GM06990 (cell line): ENCODE results near the gene SHC2.

Experiments
- DNase-seq: peaks from one replicate; pipeline ENCODE4 v3.0.0-alpha.2; 2011; ENCODE audit not compliant: insufficient read length; ENCODE audit errors: extremely low read depth
- H3K27me3 ChIP-seq: replicated peaks from 2 replicates; pipeline ENCODE4 v1.6.0; 2011; ENCODE audit warnings: low read length; ENCODE audit not compliant: control insufficient read depth, insufficient read depth
- H3K36me3 ChIP-seq: 2 replicates; pipeline ENCODE4 v1.5.1; 2011; ENCODE audit warnings: low read length; ENCODE audit not compliant: control insufficient read depth, insufficient read depth
- H3K4me3 ChIP-seq: replicated peaks from 2 replicates; pipeline ENCODE4 v1.5.1; 2011; ENCODE audit warnings: low read depth, mild to moderate bottlenecking, control low read depth, low read length
- TF ChIP-seq, protein P1 (sequence below): IDR thresholded peaks from 2 replicates; pipeline ENCODE4 v1.5.1; 2011; ENCODE audit warnings: low read length, control low read depth, mild to moderate bottlenecking, inconsistent platforms; ENCODE audit not compliant: insufficient read depth, poor library complexity, severe bottlenecking

SHC2 gene

DNA sequence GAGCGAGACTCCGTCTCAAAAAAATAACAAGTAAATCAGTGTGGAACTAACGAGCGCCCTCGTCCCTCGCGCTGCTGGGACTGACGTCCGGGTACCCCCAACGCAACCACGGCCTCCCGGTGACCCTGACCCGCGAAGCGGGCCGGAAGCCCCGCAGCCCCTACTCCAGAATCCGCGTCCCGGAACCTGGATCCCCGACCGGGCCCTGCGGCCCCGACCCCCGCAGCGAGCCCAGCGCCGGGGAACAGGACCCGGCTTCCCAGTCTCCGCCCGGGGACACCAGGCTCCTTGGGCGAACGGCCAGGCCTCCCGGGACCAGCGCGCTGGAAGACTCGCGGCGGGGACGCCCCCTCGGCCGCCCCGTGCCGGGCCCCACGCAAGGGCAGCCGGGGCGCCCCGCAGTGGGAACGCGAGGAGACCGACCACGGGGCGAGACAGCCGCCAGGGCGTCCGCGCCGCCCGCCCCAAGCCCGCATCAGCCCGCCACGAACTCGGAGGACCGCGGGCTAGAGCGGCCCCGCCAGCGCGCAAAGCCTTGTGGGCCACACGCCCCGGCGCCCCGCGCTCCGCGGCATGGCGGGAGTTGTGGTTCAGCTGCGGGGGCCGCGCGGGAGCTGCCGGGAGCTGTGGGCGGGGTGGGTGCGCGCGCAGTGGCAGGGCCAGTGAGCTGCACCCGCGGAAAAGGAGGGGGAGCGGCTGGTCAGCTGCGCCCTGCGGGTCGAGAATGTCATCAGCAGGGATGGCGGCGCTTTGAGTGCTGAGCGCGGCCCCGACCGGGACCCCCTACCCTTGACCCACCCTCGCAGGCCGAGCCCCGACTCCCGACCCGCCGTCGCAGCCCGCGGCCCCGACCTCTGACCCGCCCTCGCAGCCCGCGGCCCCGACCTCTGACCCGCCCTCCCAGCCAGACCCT is 27.9 kb upstream of the SHC2 start:
- Histone ChIP-seq H3K4me3 (peak overlapping the region; percentile 83), H3K27me3 (no peaks in the 10 kb centered on the region; the same call in 1 of the 2 replicates), H3K36me3 (no peaks in the 10 kb centered on the region)
- TF ChIP-seq, protein P1, sequence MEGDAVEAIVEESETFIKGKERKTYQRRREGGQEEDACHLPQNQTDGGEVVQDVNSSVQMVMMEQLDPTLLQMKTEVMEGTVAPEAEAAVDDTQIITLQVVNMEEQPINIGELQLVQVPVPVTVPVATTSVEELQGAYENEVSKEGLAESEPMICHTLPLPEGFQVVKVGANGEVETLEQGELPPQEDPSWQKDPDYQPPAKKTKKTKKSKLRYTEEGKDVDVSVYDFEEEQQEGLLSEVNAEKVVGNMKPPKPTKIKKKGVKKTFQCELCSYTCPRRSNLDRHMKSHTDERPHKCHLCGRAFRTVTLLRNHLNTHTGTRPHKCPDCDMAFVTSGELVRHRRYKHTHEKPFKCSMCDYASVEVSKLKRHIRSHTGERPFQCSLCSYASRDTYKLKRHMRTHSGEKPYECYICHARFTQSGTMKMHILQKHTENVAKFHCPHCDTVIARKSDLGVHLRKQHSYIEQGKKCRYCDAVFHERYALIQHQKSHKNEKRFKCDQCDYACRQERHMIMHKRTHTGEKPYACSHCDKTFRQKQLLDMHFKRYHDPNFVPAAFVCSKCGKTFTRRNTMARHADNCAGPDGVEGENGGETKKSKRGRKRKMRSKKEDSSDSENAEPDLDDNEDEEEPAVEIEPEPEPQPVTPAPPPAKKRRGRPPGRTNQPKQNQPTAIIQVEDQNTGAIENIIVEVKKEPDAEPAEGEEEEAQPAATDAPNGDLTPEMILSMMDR: no peak
- DNase-seq: peak; percentile 96

DNA sequence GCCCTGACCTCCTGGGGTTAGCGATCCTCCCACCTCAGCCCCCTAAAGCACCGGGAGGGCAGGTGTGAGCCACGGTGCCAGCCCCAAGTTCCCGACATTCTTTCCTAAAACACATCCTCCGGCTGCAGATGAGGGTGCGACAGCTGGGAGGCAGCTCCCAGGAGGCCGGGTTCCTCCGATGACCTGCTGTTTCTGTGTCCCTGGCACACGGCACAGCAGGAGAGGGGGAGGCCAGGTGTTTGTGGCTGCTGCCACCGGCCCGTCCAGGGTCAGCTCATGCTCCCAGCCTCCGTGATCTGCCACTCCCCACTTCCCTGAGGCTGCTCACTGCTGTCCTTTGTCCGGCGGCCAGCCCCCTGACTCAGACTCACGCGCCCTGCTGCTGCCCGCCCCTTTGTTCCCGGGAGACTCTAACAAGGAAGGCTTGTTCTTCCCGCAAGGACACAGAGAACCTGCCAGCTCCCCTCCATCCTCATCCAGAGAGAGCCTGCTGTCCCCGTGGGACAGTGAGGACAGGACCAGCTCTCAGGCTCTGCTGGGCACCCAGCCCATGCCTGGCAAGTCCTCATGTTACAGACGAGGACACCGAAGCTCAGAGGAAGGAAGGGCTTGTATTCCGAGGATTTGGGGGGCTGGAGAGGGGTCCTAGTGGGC is 24.9 kb upstream of the SHC2 start:
- no peak for DNase-seq
- TF ChIP-seq, protein P1: no peak
- no peaks in the 10 kb centered on the region for H3K36me3 ChIP-seq
- no peaks in the 10 kb centered on the region; the same call in 1 of the 2 replicates for H3K27me3 ChIP-seq
- H3K4me3 ChIP-seq: no peak overlapping the region

DNA sequence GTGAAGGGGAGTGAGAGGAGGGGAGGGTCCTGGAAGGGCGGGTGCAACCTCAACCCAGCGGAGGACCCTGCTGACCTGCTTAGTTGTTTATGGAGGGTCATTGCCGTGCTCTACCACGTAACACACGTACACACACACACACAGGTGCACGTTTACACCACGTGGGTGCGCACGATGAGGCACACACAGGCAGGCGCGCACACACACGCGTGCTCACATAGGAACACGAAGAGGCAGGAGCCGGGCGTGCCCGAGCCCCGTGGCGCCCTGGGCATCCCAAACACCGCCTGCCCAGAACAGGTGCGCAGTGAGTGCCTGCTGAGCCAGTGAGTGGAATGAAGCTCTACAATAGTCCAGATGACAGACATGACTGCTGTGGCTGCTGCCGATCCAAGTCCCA is 24.2 kb upstream of the SHC2 start:
- H3K36me3 ChIP-seq: no peaks in the 10 kb centered on the region
- no peak for DNase-seq
- TF ChIP-seq, protein P1: no peak
- H3K4me3 ChIP-seq: no peak overlapping the region
- no peaks in the 10 kb centered on the region; the same call in 1 of the 2 replicates for H3K27me3 ChIP-seq

DNA sequence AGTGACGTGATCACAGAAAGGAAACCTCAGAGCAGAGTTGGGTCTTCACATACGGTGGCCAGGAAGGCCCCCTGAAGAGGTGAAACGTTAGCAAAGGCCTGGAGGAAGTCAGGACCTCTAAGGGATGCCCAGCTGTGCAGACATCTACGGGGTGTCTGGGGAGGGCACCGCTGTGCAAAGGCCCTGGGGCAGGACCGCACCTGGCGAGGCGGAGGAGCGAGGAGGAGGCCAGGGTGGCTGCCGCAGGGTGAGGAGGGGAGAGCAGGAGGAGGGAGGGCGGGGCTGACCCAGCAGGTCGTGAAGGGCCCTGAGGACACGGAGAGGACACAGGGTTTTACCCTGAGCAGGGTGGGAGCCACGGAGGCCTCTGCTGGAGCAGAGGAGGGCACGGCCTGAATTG is 23.7 kb upstream of the SHC2 start:
- Histone ChIP-seq H3K4me3 (no peak overlapping the region), H3K36me3 (no peaks in the 10 kb centered on the region), H3K27me3 (no peaks in the 10 kb centered on the region; the same call in 1 of the 2 replicates)
- no peak for DNase-seq
- TF ChIP-seq, protein P1: no peak

DNA sequence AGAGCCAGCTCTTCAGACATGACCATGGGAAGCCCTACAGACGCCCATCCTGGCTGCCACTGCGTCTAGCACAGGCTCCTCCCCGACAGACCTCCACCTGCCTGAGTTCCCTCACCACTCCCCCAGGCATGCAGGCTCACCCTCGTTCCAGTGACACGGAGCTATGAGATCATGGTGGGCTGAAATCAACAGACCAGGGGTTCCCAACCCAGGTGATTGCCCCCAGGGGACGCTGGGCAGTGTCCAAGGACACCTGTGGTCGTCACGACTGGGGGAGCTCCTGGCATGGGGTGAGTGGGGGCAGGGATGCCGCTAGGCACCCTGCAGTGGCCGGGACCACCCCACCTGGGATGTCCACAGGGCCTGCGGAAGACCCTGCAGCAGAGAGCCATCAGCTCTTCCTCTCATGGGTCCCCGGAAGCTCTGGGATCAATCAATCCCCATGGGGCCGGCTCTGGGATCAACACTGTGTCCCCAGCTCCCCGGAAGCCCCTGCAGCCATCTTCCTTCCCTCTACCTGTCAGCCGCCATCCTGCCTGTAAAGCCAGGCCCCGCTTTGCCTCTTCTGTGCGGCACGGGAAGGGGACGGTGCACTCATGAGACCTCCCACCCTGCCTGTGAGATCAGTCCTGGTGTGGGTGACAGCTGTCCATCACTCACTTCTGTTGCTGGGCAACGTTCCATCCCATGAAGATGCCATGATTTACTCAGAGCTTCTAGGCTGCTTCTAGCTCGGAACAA is 22.7 kb upstream of the SHC2 start:
- no peak for DNase-seq

More for the DNA sequence above, 22.7 kb upstream of the SHC2 start:
- no peaks in the 10 kb centered on the region; the same call in 1 of the 2 replicates for H3K27me3 ChIP-seq
- H3K4me3 ChIP-seq: no peak overlapping the region
- TF ChIP-seq, protein P1: no peak
- no peaks in the 10 kb centered on the region for H3K36me3 ChIP-seq
